DMS114 treated with DMSO at 0.1 percent for 48 hours (cell line): ENCODE measurements around the gene PCDHGC3.

Source experiments
- DNase-seq: peaks from one replicate; lab custom pipeline; 2025; ENCODE audit not compliant: unreplicated experiment; lab: John Stamatoyannopoulos, UW

PCDHGC3 gene

GRCh38 chr5:141484641-141485311, 9.0 kb downstream of the PCDHGC3 start, which contains the start of gene PCDHGC4:
Gene PCDHGC4, plus strand, starts transcription at chr5:141485030. Its CDS starts 144 bp downstream, at chr5:141485174.
- DNase-seq, result no peak

GRCh38 chr5:141485321-141486055, 9.7 kb downstream of the PCDHGC3 start:
- DNase-seq, result no peak

- DNase-seq, result no peak
Measured at GRCh38 chr5:141486091-141486490, 10.3 kb downstream of the PCDHGC3 start.

GRCh38 chr5:141487131-141487530, 11.4 kb downstream of the PCDHGC3 start:
- DNase-seq, result no peak

- no peak for DNase-seq
Measured at GRCh38 chr5:141488591-141489561, 13.1 kb downstream of the PCDHGC3 start, which contains the start of gene PCDHGC5. Gene PCDHGC5, plus strand, starts transcription at chr5:141489081. Its CDS starts 160 bp downstream, at chr5:141489241.

- no peak for DNase-seq
Measured at GRCh38 chr5:141489841-141490240, 14.1 kb downstream of the PCDHGC3 start.

GRCh38 chr5:141490271-141490670, 14.5 kb downstream of the PCDHGC3 start:
- DNase-seq, result no peak

- DNase-seq, result no peak
Measured at GRCh38 chr5:141490771-141491170, 15.0 kb downstream of the PCDHGC3 start.

GRCh38 chr5:141491323-141492167, 15.8 kb downstream of the PCDHGC3 start:
- no peak for DNase-seq

- no peak for DNase-seq
Measured at GRCh38 chr5:141492168-141492885, 16.6 kb downstream of the PCDHGC3 start.

- DNase-seq, result no peak
Measured at GRCh38 chr5:141493500-141494422, 18.0 kb downstream of the PCDHGC3 start.

GRCh38 chr5:141494761-141495452, 19.1 kb downstream of the PCDHGC3 start:
- DNase-seq, result no peak

GRCh38 chr5:141495453-141495811, 19.7 kb downstream of the PCDHGC3 start:
- DNase-seq, result no peak

- no peak for DNase-seq
Measured at GRCh38 chr5:141496038-141496437, 20.3 kb downstream of the PCDHGC3 start.

GRCh38 chr5:141501761-141502160, 26.0 kb downstream of the PCDHGC3 start:
- DNase-seq, result no peak

- DNase-seq, result no peak
Measured at GRCh38 chr5:141503681-141504080, 27.9 kb downstream of the PCDHGC3 start.

- no peak for DNase-seq
Measured at GRCh38 chr5:141504216-141504615, 28.4 kb downstream of the PCDHGC3 start.
